Naive thymus-derived CD4-positive, alpha-beta T cell (primary cell): Measurements from ENCODE around the gene TLCD3B. TPM values are rescaled to one million over a fixed set of nuclear protein-coding genes. Genes with fewer than 3 reads are reported as not detected.
A peak's percentile ranks its signal among the peaks of the same experiment; 100 is the strongest.

Source experiments
- ATAC-seq: fragments of 150-1000 bp; cut with Tn5 transposase; 2 replicates; pipeline ENCODE4 v1.10.0; 2021; ENCODE audit warnings: mild to moderate bottlenecking, moderate library complexity
- CTCF ChIA-PET: fragments of 350-600 bp; sonication (Branson Sonifier 250); formaldehyde crosslinking; loops from one replicate; lab custom pipeline; 2021; ENCODE audit warnings: antibody characterized with exemption; lab: Charles Lee
- POLR2A ChIA-PET: fragments of 350-600 bp; sonication (Branson Sonifier 250); formaldehyde crosslinking; loops from one replicate; lab custom pipeline; 2021; ENCODE audit warnings: antibody characterized with exemption, inconsistent platforms; lab: Charles Lee
- DNase-seq, 9 donors: peaks; one replicate each; pipeline versions ENCODE4 v3.0.0 to v3.0.0-alpha.2; 2020 to 2022; ENCODE audit warnings: mixed read lengths in 1 of 9
- H3K27ac ChIP-seq: one replicate; pipeline ENCODE4 v1.7.0; 2013; ENCODE audit warnings: mild to moderate bottlenecking, low read depth, low read length, moderate library complexity
- H3K27me3 ChIP-seq, 2 donors: one replicate each; pipeline ENCODE4 v1.7.0; 2013; ENCODE audit warnings: low read length in 2 of 2, mild to moderate bottlenecking in 2 of 2, moderate library complexity in 2 of 2; ENCODE audit not compliant: control insufficient read depth in 2 of 2, insufficient read depth in 2 of 2
- H3K36me3 ChIP-seq, 3 experiments: 1 replicate in 2 of 3; 2 replicates in 1 of 3; pipeline ENCODE4 v1.7.0; 2013; ENCODE audit warnings: low read length in 3 of 3, mild to moderate bottlenecking in 3 of 3, moderate library complexity in 1 of 3; ENCODE audit not compliant: insufficient read depth in 3 of 3, control insufficient read depth in 2 of 3
- H3K4me1 ChIP-seq, 2 donors: one replicate each; pipeline ENCODE4 v1.7.0; 2013; ENCODE audit warnings: low read length in 2 of 2, mild to moderate bottlenecking in 2 of 2, moderate library complexity in 1 of 2; ENCODE audit not compliant: control insufficient read depth in 2 of 2, insufficient read depth in 2 of 2
- H3K4me3 ChIP-seq: 2 replicates; pipeline ENCODE4 v1.7.0; 2013; ENCODE audit warnings: mild to moderate bottlenecking, low read length
- H3K9me3 ChIP-seq, 3 experiments: 1 replicate in 2 of 3; 2 replicates in 1 of 3; pipeline ENCODE4 v1.7.0; 2013; ENCODE audit warnings: low read length in 3 of 3; ENCODE audit not compliant: control insufficient read depth in 2 of 3
- H3K27ac Mint-ChIP-seq, 9 donors: one replicate each; pipeline ENCODE4 v1.8.0; 2020 to 2022; ENCODE audit warnings: mixed read lengths in 9 of 9, mild to moderate bottlenecking in 8 of 9, moderate library complexity in 5 of 9, inconsistent platforms in 2 of 9
- H3K27me3 Mint-ChIP-seq, 5 donors: one replicate each; pipeline ENCODE4 v1.8.0; 2021 to 2022; ENCODE audit warnings: mixed read lengths in 5 of 5, mild to moderate bottlenecking in 1 of 5
- H3K36me3 Mint-ChIP-seq, 5 donors: one replicate each; pipeline ENCODE4 v1.8.0; 2020 to 2022; ENCODE audit warnings: mixed read lengths in 5 of 5, mild to moderate bottlenecking in 3 of 5, inconsistent platforms in 1 of 5
- H3K4me1 Mint-ChIP-seq, 7 donors: one replicate each; pipeline ENCODE4 v1.8.0; 2020 to 2022; ENCODE audit warnings: mixed read lengths in 7 of 7, mild to moderate bottlenecking in 3 of 7, inconsistent platforms in 1 of 7
- H3K4me3 Mint-ChIP-seq, 10 donors: one replicate each; pipeline ENCODE4 v1.8.0; 2020 to 2022; ENCODE audit warnings: mild to moderate bottlenecking in 10 of 10, mixed read lengths in 10 of 10, moderate library complexity in 6 of 10, inconsistent platforms in 2 of 10
- H3K9me3 Mint-ChIP-seq, 11 donors: one replicate each; pipeline ENCODE4 v1.8.0; 2020 to 2022; ENCODE audit warnings: mixed read lengths in 11 of 11, mild to moderate bottlenecking in 4 of 11, inconsistent platforms in 1 of 11, moderate library complexity in 1 of 11
- intact Hi-C, 2 donors: fragments of 100-400 bp; cut with micrococcal nuclease; formaldehyde crosslinking; loops; one replicate each; pipeline ENCODE4 v1.15.1; 2023
- polyA plus RNA-seq, 2 donors: library from polyadenylated mRNA; unstranded; fragments of 300-500 nt; fragmentation: Illumina TruSeq; gene quantifications; one replicate each; pipeline ENCODE4 v1.2.3, GENCODE V29; 2021
- total RNA-seq, 6 experiments: library from RNA in 5 of 6; stranded (reverse) in 5 of 6; gene quantifications; 1 replicate in 5 of 6; 2 replicates in 1 of 6; pipeline ENCODE4 v1.2.3 and lab custom pipeline; 2021 to 2026

The TLCD3B gene
- total and polyA plus RNA-seq, 7 experiments from 2014 or later, result 1.2 to 2.3 TPM; not detected in 5

DNA sequence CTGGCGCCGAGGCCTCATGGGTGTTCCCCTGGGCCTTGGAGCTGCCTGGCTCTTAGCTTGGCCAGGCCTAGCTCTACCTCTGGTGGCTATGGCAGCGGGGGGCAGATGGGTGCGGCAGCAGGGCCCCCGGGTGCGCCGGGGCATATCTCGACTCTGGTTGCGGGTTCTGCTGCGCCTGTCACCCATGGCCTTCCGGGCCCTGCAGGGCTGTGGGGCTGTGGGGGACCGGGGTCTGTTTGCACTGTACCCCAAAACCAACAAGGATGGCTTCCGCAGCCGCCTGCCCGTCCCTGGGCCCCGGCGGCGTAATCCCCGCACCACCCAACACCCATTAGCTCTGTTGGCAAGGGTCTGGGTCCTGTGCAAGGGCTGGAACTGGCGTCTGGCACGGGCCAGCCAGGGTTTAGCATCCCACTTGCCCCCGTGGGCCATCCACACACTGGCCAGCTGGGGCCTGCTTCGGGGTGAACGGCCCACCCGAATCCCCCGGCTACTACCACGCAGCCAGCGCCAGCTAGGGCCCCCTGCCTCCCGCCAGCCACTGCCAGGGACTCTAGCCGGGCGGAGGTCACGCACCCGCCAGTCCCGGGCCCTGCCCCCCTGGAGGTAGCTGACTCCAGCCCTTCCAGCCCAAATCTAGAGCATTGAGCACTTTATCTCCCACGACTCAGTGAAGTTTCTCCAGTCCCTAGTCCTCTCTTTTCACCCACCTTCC, 43.5 kb downstream of the TLCD3B start:
- ChIA-PET CTCF (interaction anchor here (0.5 to 0.6 kb wide), 2 partner anchors 89 to 229 kb away, joined by 3 to 7 read pairs; no protein-coding TSS in a partner anchor), POLR2A (interaction anchor here (0.9 to 1.8 kb wide), 2 partner anchors 8 to 26 kb away, joined by 3 to 6 read pairs; partner anchors contain the start of genes HIRIP3 and TMEM219)
- Histone ChIP-seq H3K4me3 (no peak overlapping the region), H3K27ac (no peak overlapping the region), H3K9me3 (no peaks in the 10 kb centered on the region), H3K27me3 (no peaks in the 10 kb centered on the region), H3K36me3 (peaks cover 0 to 98% (median 0%) of the 10 kb centered on the region in 3 experiments), H3K4me1 (no peaks in the 10 kb centered on the region)
- H3K4me3 Mint-ChIP-seq, result no peak overlapping the region
- no peaks in the 10 kb centered on the region for H3K27me3 Mint-ChIP-seq
- intact Hi-C loops, result no loop called here
- ATAC-seq, result no peak
- no peaks in the 10 kb centered on the region for H3K4me1 Mint-ChIP-seq
- H3K9me3 Mint-ChIP-seq, result no peaks in the 10 kb centered on the region
- H3K36me3 Mint-ChIP-seq, result peaks cover 14 to 41% (median 21%) of the 10 kb centered on the region in 5 donors
- no peak for DNase-seq
- H3K27ac Mint-ChIP-seq, result peak overlapping the region in 1 of 9 donors; percentile 26

DNA sequence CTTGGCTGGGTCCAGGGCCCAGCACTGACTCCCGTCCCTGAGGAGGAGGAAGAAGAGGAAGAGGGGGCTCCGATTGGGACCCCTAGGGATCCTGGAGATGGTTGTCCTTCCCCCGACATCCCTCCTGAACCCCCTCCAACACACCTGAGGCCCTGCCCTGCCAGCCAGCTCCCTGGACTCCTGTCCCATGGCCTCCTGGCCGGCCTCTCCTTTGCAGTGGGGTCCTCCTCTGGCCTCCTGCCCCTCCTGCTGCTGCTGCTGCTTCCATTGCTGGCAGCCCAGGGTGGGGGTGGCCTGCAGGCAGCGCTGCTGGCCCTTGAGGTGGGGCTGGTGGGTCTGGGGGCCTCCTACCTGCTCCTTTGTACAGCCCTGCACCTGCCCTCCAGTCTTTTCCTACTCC, 44.1 kb downstream of the TLCD3B start:
- DNase-seq (no peak), ATAC-seq (no peak)
- no peaks in the 10 kb centered on the region for H3K27me3 Mint-ChIP-seq
- ChIA-PET POLR2A (interaction anchor here (0.9 to 1.8 kb wide), 2 partner anchors 9 to 25 kb away, joined by 3 to 6 read pairs; partner anchors contain the start of genes HIRIP3 and TMEM219), CTCF (interaction anchor here (0.5 to 0.6 kb wide), 2 partner anchors 88 to 228 kb away, joined by 3 to 7 read pairs; no protein-coding TSS in a partner anchor)
- no peaks in the 10 kb centered on the region for H3K9me3 ChIP-seq
- no peak overlapping the region for H3K4me3 ChIP-seq
- peaks cover 14 to 45% (median 21%) of the 10 kb centered on the region in 5 donors for H3K36me3 Mint-ChIP-seq
- H3K27me3 ChIP-seq, result no peaks in the 10 kb centered on the region
- H3K27ac ChIP-seq, result no peak overlapping the region
- no peak overlapping the region for H3K4me3 Mint-ChIP-seq
- H3K27ac Mint-ChIP-seq, result no peak overlapping the region
- H3K36me3 ChIP-seq, result peaks cover 0 to 98% (median 0%) of the 10 kb centered on the region in 3 experiments
- intact Hi-C loops, result no loop called here
- H3K9me3 Mint-ChIP-seq, result no peaks in the 10 kb centered on the region
- no peaks in the 10 kb centered on the region for H3K4me1 Mint-ChIP-seq
- H3K4me1 ChIP-seq, result no peaks in the 10 kb centered on the region

- Histone ChIP-seq H3K9me3 (no peaks in the 10 kb centered on the region), H3K27me3 (no peaks in the 10 kb centered on the region), H3K4me3 (no peak overlapping the region), H3K4me1 (no peaks in the 10 kb centered on the region), H3K27ac (no peak overlapping the region), H3K36me3 (peaks cover 0 to 98% (median 4%) of the 10 kb centered on the region in 3 experiments)
- H3K9me3 Mint-ChIP-seq, result no peaks in the 10 kb centered on the region
- intact Hi-C loops, result no loop called here
- H3K27me3 Mint-ChIP-seq, result no peaks in the 10 kb centered on the region
- ChIA-PET POLR2A (interaction anchor here (0.9 to 1.8 kb wide), 2 partner anchors 9 to 25 kb away, joined by 3 to 6 read pairs; partner anchors contain the start of genes HIRIP3 and TMEM219), CTCF (interaction anchor here (0.6 kb wide), 1 partner anchor 88 kb away, joined by 8 read pairs; no protein-coding TSS in a partner anchor)
- H3K27ac Mint-ChIP-seq, result no peak overlapping the region
- peaks cover 14 to 48% (median 23%) of the 10 kb centered on the region in 5 donors for H3K36me3 Mint-ChIP-seq
- H3K4me1 Mint-ChIP-seq, result no peaks in the 10 kb centered on the region
- DNase-seq, result no peak
- no peak overlapping the region for H3K4me3 Mint-ChIP-seq
- ATAC-seq, result no peak
These were observed 44.8 kb downstream of the TLCD3B start for GRCh38 chr16:29986231-29986630.

DNA sequence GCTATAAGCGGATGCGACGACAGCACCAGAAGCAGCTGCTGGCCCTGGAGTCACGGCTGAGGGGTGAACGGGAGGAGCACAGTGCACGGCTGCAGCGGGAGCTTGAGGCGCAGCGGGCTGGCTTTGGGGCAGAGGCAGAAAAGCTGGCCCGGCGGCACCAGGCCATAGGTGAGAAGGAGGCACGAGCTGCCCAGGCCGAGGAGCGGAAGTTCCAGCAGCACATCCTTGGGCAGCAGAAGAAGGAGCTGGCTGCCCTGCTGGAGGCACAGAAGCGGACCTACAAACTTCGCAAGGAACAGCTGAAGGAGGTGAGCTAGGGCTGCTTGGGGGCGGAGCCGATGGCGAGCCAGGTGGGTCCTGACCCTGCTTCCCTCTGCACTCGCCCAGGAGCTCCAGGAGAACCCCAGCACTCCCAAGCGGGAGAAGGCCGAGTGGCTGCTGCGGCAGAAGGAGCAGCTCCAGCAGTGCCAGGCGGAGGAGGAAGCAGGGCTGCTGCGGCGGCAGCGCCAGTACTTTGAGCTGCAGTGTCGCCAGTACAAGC, 45.7 kb downstream of the TLCD3B start:
- peaks cover 14 to 51% (median 21%) of the 10 kb centered on the region in 5 donors for H3K36me3 Mint-ChIP-seq
- H3K27ac ChIP-seq, result no peak overlapping the region
- no peaks in the 10 kb centered on the region for H3K9me3 Mint-ChIP-seq
- no peak overlapping the region for H3K4me3 ChIP-seq
- peaks cover 0 to 3% (median 0%) of the 10 kb centered on the region in 7 donors for H3K4me1 Mint-ChIP-seq
- no peak overlapping the region for H3K4me3 Mint-ChIP-seq
- no peaks in the 10 kb centered on the region for H3K27me3 ChIP-seq
- H3K4me1 ChIP-seq, result no peaks in the 10 kb centered on the region
- no peak overlapping the region for H3K27ac Mint-ChIP-seq
- ChIA-PET POLR2A (no interaction called here), CTCF (interaction anchor here (0.6 kb wide), 2 partner anchors 87 to 256 kb away, joined by 3 to 8 read pairs; no protein-coding TSS in a partner anchor)
- no peaks in the 10 kb centered on the region for H3K27me3 Mint-ChIP-seq
- DNase-seq (no peak), ATAC-seq (no peak)
- no peaks in the 10 kb centered on the region for H3K9me3 ChIP-seq
- peaks cover 1 to 97% (median 11%) of the 10 kb centered on the region in 3 experiments for H3K36me3 ChIP-seq
- intact Hi-C loops, result no loop called here

- Mint-ChIP-seq H3K9me3 (no peaks in the 10 kb centered on the region), H3K4me3 (no peak overlapping the region), H3K27ac (no peak overlapping the region), H3K36me3 (peaks cover 14 to 53% (median 20%) of the 10 kb centered on the region in 5 donors), H3K27me3 (no peaks in the 10 kb centered on the region), H3K4me1 (peaks cover 0 to 4% (median 0%) of the 10 kb centered on the region in 7 donors)
- H3K27me3 ChIP-seq, result no peaks in the 10 kb centered on the region
- POLR2A ChIA-PET, result interaction anchor here (0.8 kb wide), 1 partner anchor 110 kb away, joined by 3 read pairs; no protein-coding TSS in a partner anchor
- intact Hi-C loops, result no loop called here
- no peaks in the 10 kb centered on the region for H3K4me1 ChIP-seq
- no peak for DNase-seq
- peaks cover 7 to 97% (median 14%) of the 10 kb centered on the region in 3 experiments for H3K36me3 ChIP-seq
- no peak for ATAC-seq
- no peak overlapping the region for H3K27ac ChIP-seq
- no peaks in the 10 kb centered on the region for H3K9me3 ChIP-seq
- CTCF ChIA-PET, result no interaction called here
- no peak overlapping the region for H3K4me3 ChIP-seq
These were observed 46.3 kb downstream of the TLCD3B start for GRCh38 chr16:29984764-29985147.

DNA sequence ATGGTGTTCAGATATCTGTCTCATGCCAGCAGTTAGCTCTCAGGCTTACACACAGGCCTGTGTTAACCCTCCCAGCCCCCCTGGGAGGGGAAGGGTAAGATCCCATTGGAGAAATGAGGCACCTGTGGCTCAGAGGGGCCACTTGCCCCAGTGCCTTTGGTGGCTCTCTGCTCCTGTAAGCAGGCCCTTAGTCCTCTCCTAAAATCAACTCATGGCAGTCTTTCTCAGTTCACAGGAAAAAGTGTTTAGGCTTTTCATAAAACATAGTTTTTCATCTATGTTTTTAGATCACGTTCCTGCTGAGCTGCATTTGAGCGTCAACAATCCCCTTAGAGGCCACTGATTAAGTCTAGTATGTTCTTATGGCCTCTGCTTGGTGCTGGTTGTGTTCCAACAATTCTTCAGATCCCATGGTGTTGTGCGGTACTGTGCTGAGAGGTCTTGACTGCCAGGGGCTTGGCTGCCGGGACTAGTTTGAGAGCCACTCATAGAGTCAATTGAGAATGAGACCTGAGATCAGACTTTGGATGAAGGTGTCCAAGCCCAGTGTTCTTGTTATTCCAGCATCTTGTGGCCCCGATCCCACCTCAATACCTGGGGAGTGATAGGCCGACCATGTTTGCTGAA, 46.8 kb downstream of the TLCD3B start:
- POLR2A ChIA-PET, result interaction anchor here (0.8 kb wide), 1 partner anchor 110 kb away, joined by 3 read pairs; no protein-coding TSS in a partner anchor
- intact Hi-C loops, result no loop called here
- H3K36me3 Mint-ChIP-seq, result peaks cover 14 to 57% (median 22%) of the 10 kb centered on the region in 5 donors
- Histone ChIP-seq H3K9me3 (no peaks in the 10 kb centered on the region), H3K4me3 (no peak overlapping the region), H3K27ac (no peak overlapping the region), H3K27me3 (no peaks in the 10 kb centered on the region), H3K36me3 (peaks cover 12 to 97% (median 14%) of the 10 kb centered on the region in 3 experiments), H3K4me1 (no peaks in the 10 kb centered on the region)
- H3K9me3 Mint-ChIP-seq, result no peaks in the 10 kb centered on the region
- peaks cover 0 to 4% (median 0%) of the 10 kb centered on the region in 7 donors for H3K4me1 Mint-ChIP-seq
- DNase-seq (no peak), ATAC-seq (no peak)
- H3K27ac Mint-ChIP-seq, result peak overlapping the region in 1 of 9 donors; percentile 33
- H3K4me3 Mint-ChIP-seq, result no peak overlapping the region
- H3K27me3 Mint-ChIP-seq, result no peaks in the 10 kb centered on the region
- CTCF ChIA-PET, result no interaction called here
